Skeletal muscle tissue (tissue), 4 donors: ENCODE data around the gene RBKS. TPM values are rescaled to one million over a fixed set of nuclear protein-coding genes. Genes with fewer than 3 reads are reported as not detected.

Source experiments
- H3K27ac ChIP-seq: one replicate; pipeline ENCODE4 v1.7.0; 2013; ENCODE audit warnings: mild to moderate bottlenecking, low read depth, low read length, inconsistent platforms
- H3K27me3 ChIP-seq, 3 donors: one replicate each; pipeline ENCODE4 v1.7.0; 2013; ENCODE audit warnings: low read length in 3 of 3; ENCODE audit not compliant: control insufficient read depth in 3 of 3, insufficient read depth in 3 of 3
- H3K36me3 ChIP-seq, 3 donors: one replicate each; pipeline ENCODE4 v1.7.0; 2013; ENCODE audit warnings: low read length in 3 of 3; ENCODE audit not compliant: control insufficient read depth in 3 of 3, insufficient read depth in 3 of 3
- H3K4me1 ChIP-seq, 3 donors: one replicate each; pipeline ENCODE4 v1.7.0; 2013; ENCODE audit warnings: low read length in 3 of 3, mild to moderate bottlenecking in 3 of 3; ENCODE audit not compliant: control insufficient read depth in 3 of 3, insufficient read depth in 3 of 3
- H3K4me3 ChIP-seq, 3 donors: one replicate each; pipeline ENCODE4 v1.7.0; 2013; ENCODE audit warnings: low read length in 3 of 3
- H3K9ac ChIP-seq, 3 donors: one replicate each; pipeline ENCODE4 v1.7.0; 2013; ENCODE audit warnings: low read length in 3 of 3, mild to moderate bottlenecking in 3 of 3, moderate library complexity in 2 of 3, low read depth in 1 of 3
- H3K9me3 ChIP-seq, 3 donors: one replicate each; pipeline ENCODE4 v1.7.0; 2013; ENCODE audit warnings: low read length in 3 of 3; ENCODE audit not compliant: control insufficient read depth in 3 of 3
- total RNA-seq: library from RNA; depleted of rRNA; stranded (reverse); fragments of >200 nt; gene quantifications from one replicate; pipeline ENCODE4 v1.2.3, GENCODE V29; 2014
- donor health status: Osteomylitis.

The RBKS gene
- total RNA-seq, 1 donor from 2014 or later = 2.1 TPM

DNA sequence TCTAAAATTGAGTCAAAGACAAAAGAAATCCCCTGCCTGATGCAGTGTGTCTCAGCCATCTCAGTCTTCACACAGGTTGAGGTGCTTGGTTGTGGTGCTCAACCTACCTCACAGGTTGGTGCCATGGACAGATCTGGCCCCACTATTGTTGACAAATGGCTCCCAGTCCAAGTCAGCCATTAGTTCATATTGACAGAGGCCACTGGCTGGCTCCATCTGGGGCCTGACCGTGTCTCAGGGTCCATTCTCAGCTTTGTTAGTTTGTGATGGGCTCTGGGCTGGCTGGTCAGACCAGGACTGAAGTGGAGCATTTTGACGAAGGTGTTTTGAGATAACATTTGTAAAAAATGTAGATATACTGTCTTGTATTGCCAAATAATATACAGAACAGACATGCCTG is 81.8 kb downstream of the RBKS start:
- Histone ChIP-seq H3K9ac (no peak overlapping the region), H3K27me3 (no peaks in the 10 kb centered on the region), H3K4me1 (peaks cover 0 to 4% (median under 1%) of the 10 kb centered on the region in 3 donors), H3K4me3 (no peak overlapping the region), H3K9me3 (no peaks in the 10 kb centered on the region), H3K36me3 (no peaks in the 10 kb centered on the region), H3K27ac (no peak overlapping the region)

DNA sequence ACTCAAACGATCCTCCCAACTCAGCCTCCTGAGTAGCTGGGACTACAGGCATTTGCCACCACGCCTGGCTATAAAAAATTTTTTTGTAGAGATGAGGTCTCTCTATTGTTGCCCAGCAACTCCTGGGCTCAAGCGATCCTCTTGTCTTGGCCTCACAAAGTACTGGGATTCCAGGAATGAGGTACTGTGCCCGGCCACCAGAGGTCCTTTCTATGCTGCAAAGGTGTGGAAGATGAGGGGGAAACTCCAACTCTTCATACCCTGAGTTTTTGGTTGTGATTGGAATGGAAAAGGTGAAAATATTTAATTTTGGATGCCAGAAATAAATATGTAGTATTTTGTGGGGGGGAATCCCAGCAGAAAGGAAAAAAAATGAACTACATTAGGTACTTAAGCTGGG is 82.7 kb downstream of the RBKS start:
- Histone ChIP-seq H3K27me3 (no peaks in the 10 kb centered on the region), H3K36me3 (no peaks in the 10 kb centered on the region), H3K27ac (no peak overlapping the region), H3K9me3 (no peaks in the 10 kb centered on the region), H3K9ac (no peak overlapping the region), H3K4me3 (no peak overlapping the region), H3K4me1 (peaks cover 1 to 4% (median 3%) of the 10 kb centered on the region in 3 donors)

DNA sequence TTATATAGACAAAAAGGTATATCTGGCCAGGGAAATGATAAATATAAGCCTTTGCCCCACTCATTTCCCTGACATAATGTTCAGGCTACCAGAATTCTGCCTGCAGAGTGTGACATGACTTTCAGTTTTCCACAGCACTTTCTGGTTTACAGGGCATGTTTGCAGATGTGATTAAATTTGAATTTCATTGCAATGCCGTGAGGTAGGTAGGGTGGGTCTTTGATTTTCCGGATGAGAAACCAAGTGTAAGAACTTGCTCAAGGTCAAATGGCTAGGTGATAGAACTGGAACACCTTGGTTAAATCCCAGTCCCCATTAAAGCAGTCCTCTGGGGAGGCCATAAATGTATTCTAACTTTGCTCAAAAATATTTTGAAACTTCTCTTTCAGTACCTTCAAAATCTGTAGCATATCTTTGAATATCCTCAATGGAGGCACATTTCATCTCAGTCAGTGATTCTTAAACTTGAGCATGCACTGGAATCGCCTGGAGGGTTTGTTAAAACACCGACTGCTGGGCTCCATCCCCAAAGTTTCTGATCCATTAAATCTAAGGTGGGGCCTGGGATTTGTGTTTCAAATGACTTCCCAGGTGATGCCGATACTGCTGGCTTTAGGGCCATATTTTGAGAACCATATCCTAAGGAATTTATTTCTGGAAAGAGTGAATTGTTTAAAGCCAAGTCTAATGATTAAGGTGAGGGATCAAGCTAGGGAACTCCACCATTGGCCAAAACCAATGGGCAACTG is 83.7 kb downstream of the RBKS start:
- Histone ChIP-seq H3K27ac (no peak overlapping the region), H3K9me3 (no peaks in the 10 kb centered on the region), H3K9ac (no peak overlapping the region), H3K27me3 (no peaks in the 10 kb centered on the region), H3K4me1 (peaks cover 2 to 4% (median 3%) of the 10 kb centered on the region in 3 donors), H3K36me3 (no peaks in the 10 kb centered on the region), H3K4me3 (no peak overlapping the region)

DNA sequence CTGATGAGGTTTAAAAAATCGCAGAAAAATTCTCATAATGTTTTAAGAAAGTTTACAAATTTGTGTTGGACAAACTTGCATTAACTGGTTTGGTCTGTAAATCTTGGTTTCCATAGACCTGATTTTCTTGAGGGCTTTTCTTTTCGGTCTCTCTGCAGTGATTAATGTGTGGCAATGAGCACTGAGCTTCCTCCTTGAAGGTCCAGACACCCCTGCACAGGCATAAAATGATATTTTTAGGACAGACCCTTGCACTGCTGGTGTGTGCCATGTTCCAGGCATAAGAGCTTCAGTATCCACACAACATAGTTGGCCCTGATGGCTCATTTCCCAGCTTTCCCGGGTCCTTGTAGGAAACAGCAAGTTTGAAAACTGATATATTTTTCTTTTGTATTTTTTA is 85.0 kb downstream of the RBKS start:
- no peak overlapping the region for H3K9ac ChIP-seq
- peaks cover 11 to 15% (median 14%) of the 10 kb centered on the region in 3 donors for H3K4me1 ChIP-seq
- H3K4me3 ChIP-seq = no peak overlapping the region
- H3K27ac ChIP-seq = no peak overlapping the region
- H3K36me3 ChIP-seq = no peaks in the 10 kb centered on the region
- no peaks in the 10 kb centered on the region for H3K9me3 ChIP-seq
- H3K27me3 ChIP-seq = no peaks in the 10 kb centered on the region

DNA sequence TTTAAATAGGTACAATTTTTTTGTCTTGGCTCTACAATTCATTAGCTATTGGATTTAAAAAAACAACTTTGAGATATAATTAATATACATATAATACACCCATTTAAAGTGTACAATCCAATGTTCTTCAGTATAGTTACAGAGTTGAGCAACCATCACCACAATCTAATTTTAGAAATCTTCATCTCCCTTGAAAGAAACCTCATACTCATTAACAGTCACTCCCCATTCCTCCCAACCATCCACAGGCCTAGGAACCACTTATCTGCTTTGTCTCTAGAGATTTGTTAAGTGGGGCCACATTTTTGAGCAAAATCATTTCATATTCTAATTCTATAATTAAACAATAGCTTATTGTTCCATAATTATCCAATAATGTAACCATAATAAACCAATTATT is 86.0 kb downstream of the RBKS start:
- Histone ChIP-seq H3K36me3 (no peaks in the 10 kb centered on the region), H3K27me3 (no peaks in the 10 kb centered on the region), H3K4me1 (peaks cover 22 to 23% (median 23%) of the 10 kb centered on the region in 3 donors), H3K4me3 (no peak overlapping the region), H3K9ac (no peak overlapping the region), H3K9me3 (no peaks in the 10 kb centered on the region), H3K27ac (no peak overlapping the region)

DNA sequence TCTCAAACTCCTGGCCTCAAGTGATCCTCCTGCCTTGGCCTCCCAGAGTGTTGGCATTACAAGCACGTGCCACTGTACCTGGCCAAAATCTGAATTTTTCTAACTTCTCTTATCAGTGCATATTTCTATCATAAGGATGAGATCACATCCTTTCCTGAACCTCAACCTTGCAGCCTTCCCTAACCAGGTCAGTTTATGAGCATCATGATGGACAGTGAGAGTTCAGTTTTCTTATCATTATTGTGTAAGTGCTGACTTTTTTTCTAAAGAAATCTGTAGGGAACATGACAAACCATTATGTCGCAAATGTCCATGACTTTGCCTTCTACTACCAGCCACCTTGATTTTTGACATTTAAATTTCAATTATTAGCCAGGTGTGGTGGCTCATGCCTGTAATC is 87.1 kb downstream of the RBKS start:
- Histone ChIP-seq H3K9me3 (no peaks in the 10 kb centered on the region), H3K4me3 (no peak overlapping the region), H3K9ac (no peak overlapping the region), H3K27ac (no peak overlapping the region), H3K36me3 (no peaks in the 10 kb centered on the region), H3K27me3 (no peaks in the 10 kb centered on the region), H3K4me1 (peaks cover 19 to 30% (median 30%) of the 10 kb centered on the region in 3 donors)

DNA sequence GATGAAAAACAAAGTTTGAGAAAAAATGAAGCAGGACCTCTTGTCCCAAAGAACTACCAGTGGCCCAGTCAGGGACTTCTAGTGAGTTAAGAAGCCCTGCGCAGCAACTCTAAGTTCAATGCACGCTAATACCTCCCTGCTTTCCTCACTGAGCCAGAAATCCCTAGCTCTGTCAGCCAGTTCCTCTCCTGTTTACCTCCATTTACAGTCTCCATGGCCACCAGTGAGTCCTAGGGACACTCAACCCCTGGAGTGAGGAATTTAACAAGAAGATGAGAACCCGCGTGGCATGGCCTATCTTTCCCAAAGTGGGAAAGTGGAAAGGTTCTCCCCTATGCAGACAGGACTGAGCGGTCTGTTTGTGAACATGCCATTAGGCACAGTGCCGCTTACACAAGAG is 87.6 kb downstream of the RBKS start:
- no peak overlapping the region for H3K27ac ChIP-seq
- H3K9ac ChIP-seq = no peak overlapping the region
- H3K36me3 ChIP-seq = no peaks in the 10 kb centered on the region
- no peaks in the 10 kb centered on the region for H3K27me3 ChIP-seq
- H3K4me3 ChIP-seq = no peak overlapping the region
- peaks cover 19 to 34% (median 33%) of the 10 kb centered on the region in 3 donors for H3K4me1 ChIP-seq
- H3K9me3 ChIP-seq = no peaks in the 10 kb centered on the region

DNA sequence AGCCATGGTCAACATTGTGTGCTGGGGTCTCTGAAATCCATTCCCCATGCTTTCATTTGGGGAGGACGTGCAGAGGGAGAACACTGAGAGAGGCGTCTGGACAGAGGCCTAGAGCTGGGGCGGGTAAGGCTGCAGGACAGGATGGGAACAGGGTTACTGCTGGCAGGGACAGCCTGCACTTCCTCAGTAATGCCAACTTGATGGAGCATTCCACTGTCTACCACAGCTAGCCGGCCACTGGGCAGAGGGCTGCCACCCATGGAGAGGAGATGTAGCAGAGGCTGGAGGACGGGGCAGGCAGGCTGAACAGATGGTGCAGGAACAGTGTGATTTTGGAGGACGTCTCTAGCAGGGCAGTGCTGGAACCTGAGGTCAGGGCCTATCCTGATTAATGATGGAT is 89.3 kb downstream of the RBKS start:
- no peaks in the 10 kb centered on the region for H3K27me3 ChIP-seq
- H3K9ac ChIP-seq = no peak overlapping the region
- no peak overlapping the region for H3K4me3 ChIP-seq
- no peaks in the 10 kb centered on the region for H3K9me3 ChIP-seq
- no peaks in the 10 kb centered on the region for H3K36me3 ChIP-seq
- H3K4me1 ChIP-seq = peaks cover 35 to 49% (median 47%) of the 10 kb centered on the region in 3 donors
- no peak overlapping the region for H3K27ac ChIP-seq

DNA sequence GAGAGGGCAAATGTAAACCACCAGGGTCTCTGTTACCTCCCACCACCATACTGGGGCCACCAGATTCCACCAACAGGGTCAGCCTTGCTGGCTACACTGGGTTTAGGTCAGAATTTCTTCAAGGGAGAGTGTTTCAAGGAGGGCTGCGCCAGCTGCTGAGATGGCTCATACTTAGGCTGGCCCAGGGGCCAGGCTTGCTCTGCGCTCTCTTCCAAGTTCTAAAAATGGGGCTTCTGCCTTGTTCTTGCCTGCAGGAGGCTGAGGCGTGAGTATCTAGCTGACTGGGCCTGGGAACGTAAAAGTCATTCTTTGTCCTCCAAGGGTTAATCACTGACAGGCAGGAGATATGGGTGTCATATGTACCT is 90.6 kb downstream of the RBKS start:
- H3K27me3 ChIP-seq = no peaks in the 10 kb centered on the region
- peak overlapping the region in 1 of 3 donors; percentile 1 for H3K9ac ChIP-seq
- peak overlapping the region; percentile 89 for H3K27ac ChIP-seq
- no peaks in the 10 kb centered on the region for H3K36me3 ChIP-seq
- H3K4me3 ChIP-seq = peak overlapping the region in 1 of 3 donors; percentile 31
- no peaks in the 10 kb centered on the region for H3K9me3 ChIP-seq
- H3K4me1 ChIP-seq = peaks cover 46 to 60% (median 59%) of the 10 kb centered on the region in 3 donors

DNA sequence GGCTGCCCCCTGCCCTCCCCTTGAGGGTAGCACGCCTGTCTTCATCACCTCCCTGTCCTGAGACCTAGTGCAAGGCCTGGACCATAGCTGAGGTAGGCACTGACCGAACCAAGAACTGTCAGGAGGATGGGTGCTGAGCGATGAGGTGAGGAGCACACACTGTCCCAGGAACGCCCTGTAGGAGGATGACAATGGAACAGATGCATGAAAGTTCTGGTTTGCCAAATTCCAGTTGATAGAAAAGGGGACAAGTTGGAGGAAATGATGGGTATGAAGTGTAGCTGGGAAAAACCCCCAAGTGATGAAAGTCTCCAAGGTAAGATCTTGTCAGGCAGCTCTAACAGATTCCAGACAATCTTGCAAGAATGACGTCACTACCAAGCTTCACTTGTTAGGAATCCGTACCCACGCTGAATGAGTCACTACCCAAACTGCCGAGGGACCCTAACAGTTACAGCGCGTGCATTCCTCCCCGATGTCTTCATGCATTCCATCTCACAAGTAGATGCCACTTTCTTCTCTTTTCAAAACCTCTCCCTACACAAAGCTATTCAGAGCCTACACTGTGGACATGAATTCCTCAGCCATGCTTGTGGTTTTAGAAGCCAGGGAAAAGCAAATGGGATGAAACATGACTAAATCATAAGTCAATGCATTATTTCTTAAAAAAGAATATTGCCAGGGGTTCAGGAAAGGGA is 91.1 kb downstream of the RBKS start:
- Histone ChIP-seq H3K9ac (peak overlapping the region in 1 of 3 donors; percentile 1), H3K27ac (peak overlapping the region; percentile 89), H3K27me3 (no peaks in the 10 kb centered on the region), H3K9me3 (no peaks in the 10 kb centered on the region), H3K36me3 (no peaks in the 10 kb centered on the region), H3K4me1 (peaks cover 46 to 60% (median 59%) of the 10 kb centered on the region in 3 donors), H3K4me3 (peak overlapping the region in 1 of 3 donors; percentile 31)
